ENCODE measurements around the gene TRMU. TPM values are rescaled to one million over a fixed set of nuclear protein-coding genes. Genes with fewer than 3 reads are reported as not detected.

Gene TRMU
- total RNA-seq, 4 donors from 2014 or later: 35.2 to 101 (median 83.3) TPM

DNA sequence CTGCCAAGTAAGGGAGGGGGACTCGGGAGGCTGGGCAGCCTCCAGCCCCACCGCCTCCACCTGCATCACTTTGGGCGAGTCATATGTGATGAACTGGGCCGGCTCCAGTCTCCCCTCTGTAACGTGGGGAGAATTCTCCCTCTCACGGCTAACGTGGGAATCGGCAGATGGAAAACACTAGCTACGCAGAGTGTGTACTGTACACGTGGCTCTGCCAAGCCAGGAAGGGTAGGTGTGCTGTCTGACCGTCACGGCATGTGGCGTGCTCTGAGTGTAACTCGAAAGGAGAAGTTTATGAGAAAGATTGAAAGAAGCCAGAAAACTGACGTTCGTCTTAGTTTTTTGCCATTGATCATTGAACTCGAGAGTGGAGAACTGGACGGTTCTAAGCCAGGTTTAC is 13.7 kb downstream of the TRMU start:
- Histone ChIP-seq H3K36me3 (peaks cover 0 to 100% (median 0%) of the 10 kb centered on the region in 3 donors), H3K27ac (no peak overlapping the region)
- no peak for TF ChIP-seq POLR2A (IDR thresholded peaks at IDR 0.05)
- TF ChIP-seq, protein P1, sequence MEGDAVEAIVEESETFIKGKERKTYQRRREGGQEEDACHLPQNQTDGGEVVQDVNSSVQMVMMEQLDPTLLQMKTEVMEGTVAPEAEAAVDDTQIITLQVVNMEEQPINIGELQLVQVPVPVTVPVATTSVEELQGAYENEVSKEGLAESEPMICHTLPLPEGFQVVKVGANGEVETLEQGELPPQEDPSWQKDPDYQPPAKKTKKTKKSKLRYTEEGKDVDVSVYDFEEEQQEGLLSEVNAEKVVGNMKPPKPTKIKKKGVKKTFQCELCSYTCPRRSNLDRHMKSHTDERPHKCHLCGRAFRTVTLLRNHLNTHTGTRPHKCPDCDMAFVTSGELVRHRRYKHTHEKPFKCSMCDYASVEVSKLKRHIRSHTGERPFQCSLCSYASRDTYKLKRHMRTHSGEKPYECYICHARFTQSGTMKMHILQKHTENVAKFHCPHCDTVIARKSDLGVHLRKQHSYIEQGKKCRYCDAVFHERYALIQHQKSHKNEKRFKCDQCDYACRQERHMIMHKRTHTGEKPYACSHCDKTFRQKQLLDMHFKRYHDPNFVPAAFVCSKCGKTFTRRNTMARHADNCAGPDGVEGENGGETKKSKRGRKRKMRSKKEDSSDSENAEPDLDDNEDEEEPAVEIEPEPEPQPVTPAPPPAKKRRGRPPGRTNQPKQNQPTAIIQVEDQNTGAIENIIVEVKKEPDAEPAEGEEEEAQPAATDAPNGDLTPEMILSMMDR (IDR thresholded peaks at IDR 0.05): no peak

DNA sequence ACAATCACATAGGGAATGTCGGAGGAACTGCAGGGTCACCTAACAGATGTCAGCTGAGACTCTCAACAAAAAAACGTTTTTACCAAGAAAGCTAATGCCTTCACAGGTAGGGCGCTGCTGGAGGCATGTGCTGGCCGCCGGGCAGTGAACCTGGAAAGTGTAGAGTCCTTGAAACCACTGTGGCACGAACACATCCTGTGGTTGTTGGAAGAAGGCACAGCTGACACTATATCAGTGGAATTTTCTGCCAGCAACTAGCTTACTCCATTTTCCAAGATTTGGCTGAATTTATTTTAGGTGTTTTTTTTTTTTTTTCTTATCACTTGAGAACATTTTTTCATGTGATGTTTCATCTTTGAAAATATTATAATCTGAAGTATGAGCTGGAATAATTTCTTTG is 14.2 kb downstream of the TRMU start:
- H3K36me3 ChIP-seq: peaks cover 0 to 100% (median 0%) of the 10 kb centered on the region in 3 donors
- no peak for DNase-seq
- H3K4me3 ChIP-seq: no peak overlapping the region
- no peak overlapping the region for H3K27ac ChIP-seq
- H3K4me1 ChIP-seq: no peaks in the 10 kb centered on the region
- H3K27me3 ChIP-seq: no peaks in the 10 kb centered on the region
- TF ChIP-seq, protein P1 (IDR thresholded peaks at IDR 0.05): no peak
- TF ChIP-seq POLR2A (IDR thresholded peaks at IDR 0.05): no peak
- H3K9me3 ChIP-seq: no peaks in the 10 kb centered on the region

More for the DNA sequence above, 13.7 kb downstream of the TRMU start:
- Histone ChIP-seq H3K9me3 (no peaks in the 10 kb centered on the region), H3K4me1 (no peaks in the 10 kb centered on the region), H3K27me3 (no peaks in the 10 kb centered on the region), H3K4me3 (no peak overlapping the region)
- no peak for DNase-seq

DNA sequence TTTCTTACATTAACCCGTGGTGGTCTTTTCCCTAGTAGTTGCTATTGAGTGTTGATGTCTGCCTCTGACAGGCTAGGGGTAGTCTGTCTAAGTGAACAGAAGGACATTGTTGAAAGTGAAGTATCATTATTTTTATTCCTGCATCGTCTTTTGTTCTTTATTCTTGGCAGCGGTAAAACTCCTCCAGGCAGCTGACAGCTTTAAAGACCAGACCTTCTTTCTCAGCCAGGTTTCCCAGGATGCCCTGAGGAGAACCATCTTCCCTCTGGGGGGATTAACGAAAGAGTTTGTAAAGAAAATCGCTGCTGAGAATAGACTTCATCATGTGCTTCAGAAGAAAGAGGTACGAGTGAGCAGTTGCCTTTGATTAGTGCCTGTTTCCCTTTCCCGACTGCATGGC is 14.6 kb downstream of the TRMU start:
- H3K36me3 ChIP-seq: peaks cover 0 to 99% (median 0%) of the 10 kb centered on the region in 3 donors
- no peaks in the 10 kb centered on the region for H3K9me3 ChIP-seq

DNA sequence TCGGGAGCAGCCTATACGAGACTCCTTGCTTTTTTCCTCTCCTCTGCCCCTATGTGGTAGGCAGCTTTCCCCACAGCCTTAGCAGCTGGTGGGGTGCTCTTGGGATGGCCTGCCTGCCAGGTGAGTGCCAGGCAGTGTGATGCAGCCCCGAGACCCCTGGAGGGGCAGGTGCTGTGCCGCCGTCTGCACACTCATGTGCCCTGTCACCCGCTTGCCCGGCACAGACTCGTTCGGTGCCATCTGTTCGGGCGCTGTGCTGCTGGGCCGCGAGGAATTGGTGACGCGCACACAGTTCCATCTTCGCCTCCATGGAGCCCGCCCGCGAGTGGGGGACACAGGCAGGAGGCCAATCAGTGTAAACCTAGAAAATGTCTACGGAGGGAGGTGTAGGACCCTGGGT is 15.1 kb downstream of the TRMU start:
- H3K4me1 ChIP-seq: no peaks in the 10 kb centered on the region

More for the DNA sequence above, 14.6 kb downstream of the TRMU start:
- no peaks in the 10 kb centered on the region for H3K4me1 ChIP-seq
- no peak overlapping the region for H3K27ac ChIP-seq
- no peak overlapping the region for H3K4me3 ChIP-seq
- H3K27me3 ChIP-seq: no peaks in the 10 kb centered on the region
- no peak for DNase-seq
- TF ChIP-seq, protein P1 (IDR thresholded peaks at IDR 0.05): no peak
- no peak for TF ChIP-seq POLR2A (IDR thresholded peaks at IDR 0.05)

DNA sequence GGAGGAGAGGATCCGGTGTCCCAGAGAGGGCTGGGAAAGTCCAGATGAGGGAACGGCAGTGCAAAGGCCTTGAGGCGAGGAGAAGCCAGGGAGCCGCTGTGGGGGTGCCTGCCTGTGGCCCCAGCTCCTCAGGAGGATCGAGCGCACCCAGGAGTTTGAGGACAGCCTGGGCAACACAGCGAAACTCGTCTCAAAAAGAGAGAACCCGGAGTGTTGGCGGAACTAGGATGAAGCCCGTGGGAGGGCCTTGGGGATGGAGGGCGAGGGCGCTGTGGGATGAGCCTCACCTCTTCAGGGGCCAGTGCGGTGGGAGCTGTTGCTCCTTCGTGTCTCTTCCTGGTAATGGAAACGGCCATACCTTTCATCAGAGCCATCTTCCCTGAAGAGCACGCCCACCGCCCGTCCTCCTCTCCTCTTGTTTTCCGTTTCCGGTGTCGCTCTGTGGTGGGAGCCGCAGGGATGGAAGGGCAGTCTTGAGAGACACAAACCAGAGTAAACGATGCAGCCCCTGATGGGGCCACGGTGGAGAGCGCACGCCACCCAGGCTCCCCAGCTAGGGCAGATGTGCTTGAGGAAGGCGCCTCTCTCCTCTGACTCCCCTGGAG is 15.7 kb downstream of the TRMU start:
- no peaks in the 10 kb centered on the region for H3K9me3 ChIP-seq
- no peaks in the 10 kb centered on the region for H3K4me1 ChIP-seq
- TF ChIP-seq, protein P1 (IDR thresholded peaks at IDR 0.05): no peak
- no peak for TF ChIP-seq POLR2A (IDR thresholded peaks at IDR 0.05)
- H3K27me3 ChIP-seq: no peaks in the 10 kb centered on the region
- no peak overlapping the region for H3K4me3 ChIP-seq
- no peak overlapping the region for H3K27ac ChIP-seq
- H3K36me3 ChIP-seq: peaks cover 0 to 96% (median 0%) of the 10 kb centered on the region in 3 donors
- DNase-seq: no peak

More for the DNA sequence above, 15.1 kb downstream of the TRMU start:
- no peak for TF ChIP-seq POLR2A (IDR thresholded peaks at IDR 0.05)
- TF ChIP-seq, protein P1 (IDR thresholded peaks at IDR 0.05): no peak
- Histone ChIP-seq H3K27me3 (no peaks in the 10 kb centered on the region), H3K4me3 (no peak overlapping the region), H3K27ac (no peak overlapping the region), H3K36me3 (peaks cover 0 to 96% (median 0%) of the 10 kb centered on the region in 3 donors), H3K9me3 (no peaks in the 10 kb centered on the region)
- DNase-seq: no peak
